Measurements from ENCODE around the gene ADGRD1.
"Not testable (repeated sequence)": the region's sequence is repeated elsewhere in the genome, so short reads cannot be mapped to it uniquely, and the experiment has no call there.

Gene ADGRD1

DNA sequence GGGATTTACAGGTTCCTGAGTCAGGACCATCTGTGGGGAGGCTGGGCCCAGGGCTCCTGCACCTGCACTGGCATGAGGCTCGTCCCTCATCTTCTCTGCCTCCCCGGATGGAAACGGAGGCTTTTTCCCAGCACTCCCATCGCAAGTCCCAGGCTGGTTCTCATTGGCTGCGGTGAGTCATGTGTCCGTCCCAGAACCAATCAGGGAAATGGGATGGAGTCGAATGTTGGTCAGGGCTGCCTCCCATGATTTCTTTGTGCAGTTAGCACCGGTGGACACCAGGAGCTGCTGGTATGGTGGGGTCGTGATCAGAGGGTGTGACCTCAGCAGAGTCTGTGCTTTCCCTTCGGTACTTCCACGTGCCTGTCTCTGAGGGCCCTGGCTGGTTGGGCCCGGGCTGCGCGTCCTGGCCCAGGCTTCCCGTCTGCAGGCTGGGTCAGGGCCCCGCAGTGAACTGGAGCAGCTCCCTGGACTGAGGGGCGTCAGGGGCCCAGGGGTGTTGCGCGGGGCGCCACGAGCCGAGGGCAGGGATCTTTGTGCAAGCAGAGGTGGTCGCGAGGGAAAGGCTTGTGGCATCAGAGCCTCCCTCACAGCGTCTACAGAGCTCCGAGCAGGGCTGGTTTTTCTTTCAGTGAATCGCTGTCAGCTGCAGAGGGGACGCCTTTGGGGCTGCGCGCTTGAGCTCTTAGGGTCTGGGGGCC is 168.1 kb downstream of the ADGRD1 start:
- peak; percentile 26 for DNase-seq (ENCODE audit: low spot score)

- peak; percentile 20 for DNase-seq (ENCODE audit: low spot score)
Observed at GRCh38 chr12:131122631-131123030, 168.9 kb downstream of the ADGRD1 start.

- peak; percentile 57 for DNase-seq (ENCODE audit: low spot score)
Observed at GRCh38 chr12:131123817-131124216, 170.1 kb downstream of the ADGRD1 start.

GRCh38 chr12:131124487-131125280 is 171.0 kb downstream of the ADGRD1 start:
- no peak for DNase-seq (ENCODE audit: low spot score)

- DNase-seq (ENCODE audit: low spot score): no peak
Observed at GRCh38 chr12:131126662-131127173, 173.0 kb downstream of the ADGRD1 start.

GRCh38 chr12:131128556-131128955 is 174.8 kb downstream of the ADGRD1 start:
- DNase-seq (ENCODE audit: low spot score): no peak

GRCh38 chr12:131128966-131129619 is 175.4 kb downstream of the ADGRD1 start:
- not testable (repeated sequence) for DNase-seq (ENCODE audit: low spot score)

GRCh38 chr12:131129839-131130238 is 176.1 kb downstream of the ADGRD1 start:
- DNase-seq (ENCODE audit: low spot score): peak; percentile 40

DNA sequence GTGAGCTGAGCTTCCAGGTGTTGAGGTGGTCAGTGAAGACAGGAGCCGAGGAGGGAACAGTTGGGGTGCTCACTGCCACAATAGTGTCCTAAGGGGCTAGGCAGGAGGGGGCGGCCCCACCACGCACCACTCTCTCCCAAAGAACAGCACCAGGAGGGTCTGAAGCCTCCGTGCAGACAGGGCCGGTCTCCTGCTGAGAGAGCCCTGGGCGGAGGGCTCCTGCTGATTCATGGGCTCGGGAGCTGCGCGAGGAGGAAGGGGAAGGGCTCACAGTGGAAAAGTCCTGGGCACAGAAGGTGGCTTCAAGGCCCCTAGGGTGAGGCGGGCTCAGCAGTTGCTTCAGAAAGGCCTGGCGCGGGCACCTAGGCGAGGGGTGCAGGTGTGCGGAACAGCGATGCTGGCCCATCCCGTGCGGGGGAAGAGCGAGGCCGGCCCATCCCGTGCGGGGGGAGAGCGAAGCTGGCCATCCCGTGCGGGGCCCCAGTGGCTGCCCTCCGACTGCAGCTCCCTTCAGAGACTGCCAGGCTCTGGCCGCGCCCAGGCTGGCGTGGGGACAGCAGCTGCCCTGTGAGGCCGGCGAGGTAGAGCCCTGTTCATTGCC is 176.7 kb downstream of the ADGRD1 start:
- peak; percentile 58 for DNase-seq (ENCODE audit: low spot score)

DNA sequence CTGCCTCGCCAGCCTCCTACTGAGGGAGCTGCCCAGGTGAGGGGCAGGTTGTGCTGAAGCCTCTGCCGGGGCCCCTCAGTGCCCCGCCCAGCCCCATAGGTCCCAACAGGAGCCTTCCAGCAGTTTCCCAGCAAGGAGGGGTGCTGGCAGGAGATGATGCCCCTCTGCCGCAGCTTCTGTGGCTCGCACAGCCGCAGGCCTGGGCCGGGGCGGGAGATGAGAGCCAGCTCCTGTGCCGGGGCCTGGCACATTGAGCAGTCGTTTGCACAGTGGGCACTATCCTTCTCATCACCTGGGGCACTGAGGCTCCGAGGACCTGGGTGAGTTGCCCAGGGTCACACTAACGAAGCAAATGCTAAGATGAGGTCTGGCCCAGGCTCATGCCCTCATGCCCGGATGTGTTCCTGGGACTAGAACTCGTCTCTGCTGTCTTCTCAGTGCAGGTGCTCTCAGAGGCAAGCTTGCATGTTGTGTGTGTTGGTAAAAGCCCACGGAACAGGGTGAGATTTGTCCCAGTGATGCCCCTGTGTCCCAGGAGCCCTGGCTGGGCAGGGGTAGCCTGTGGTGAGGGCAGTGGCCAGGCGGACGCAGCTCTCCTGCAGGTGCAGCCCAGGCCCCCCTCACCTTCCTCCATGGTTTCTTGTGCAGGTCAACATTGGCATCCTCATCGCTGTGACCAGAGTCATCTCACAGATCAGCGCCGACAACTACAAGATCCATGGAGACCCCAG is 177.5 kb downstream of the ADGRD1 start:
- DNase-seq (ENCODE audit: low spot score): peak; percentile 55

DNA sequence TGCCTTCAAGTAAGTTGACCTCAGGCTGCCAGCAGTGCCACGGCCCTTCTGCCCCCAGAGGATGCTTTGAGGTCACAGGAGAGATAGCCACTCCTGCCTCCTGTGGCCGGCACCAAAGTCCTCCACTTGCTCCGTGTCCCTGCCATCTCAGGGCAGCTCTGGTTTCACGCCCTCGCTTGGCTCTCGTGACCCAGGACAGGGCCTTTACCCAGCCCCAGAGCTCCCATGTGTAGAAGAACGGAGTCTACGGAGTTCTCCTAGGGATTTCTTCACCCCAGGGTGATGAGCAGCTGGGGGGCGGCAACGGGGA is 178.1 kb downstream of the ADGRD1 start:
- DNase-seq (ENCODE audit: low spot score): no peak

GRCh38 chr12:131132118-131132892 is 178.6 kb downstream of the ADGRD1 start:
- peak; percentile 84 for DNase-seq (ENCODE audit: low spot score)

- no peak for DNase-seq (ENCODE audit: low spot score)
Observed at GRCh38 chr12:131133015-131133905, 179.6 kb downstream of the ADGRD1 start.

DNA sequence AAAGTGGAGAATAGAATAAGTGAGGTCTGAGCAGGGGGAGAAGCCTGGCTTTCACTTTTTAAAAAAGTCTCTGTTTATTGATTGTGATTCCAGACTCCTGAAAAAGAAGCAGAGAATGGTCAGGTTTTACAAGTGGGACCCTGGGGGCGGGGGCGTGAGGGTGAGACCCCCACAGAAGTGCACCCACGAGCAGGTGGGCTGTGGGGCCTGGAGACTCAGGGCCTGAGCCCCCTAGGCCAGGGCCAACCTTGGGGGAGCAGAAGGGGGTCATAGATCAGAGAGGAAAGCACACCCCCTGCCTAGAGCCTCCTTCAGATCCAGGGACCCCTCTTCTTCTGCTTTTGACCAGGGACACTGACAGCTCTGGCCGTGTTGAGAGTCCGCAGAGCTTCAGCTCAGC is 180.3 kb downstream of the ADGRD1 start:
- no peak for DNase-seq (ENCODE audit: low spot score)

DNA sequence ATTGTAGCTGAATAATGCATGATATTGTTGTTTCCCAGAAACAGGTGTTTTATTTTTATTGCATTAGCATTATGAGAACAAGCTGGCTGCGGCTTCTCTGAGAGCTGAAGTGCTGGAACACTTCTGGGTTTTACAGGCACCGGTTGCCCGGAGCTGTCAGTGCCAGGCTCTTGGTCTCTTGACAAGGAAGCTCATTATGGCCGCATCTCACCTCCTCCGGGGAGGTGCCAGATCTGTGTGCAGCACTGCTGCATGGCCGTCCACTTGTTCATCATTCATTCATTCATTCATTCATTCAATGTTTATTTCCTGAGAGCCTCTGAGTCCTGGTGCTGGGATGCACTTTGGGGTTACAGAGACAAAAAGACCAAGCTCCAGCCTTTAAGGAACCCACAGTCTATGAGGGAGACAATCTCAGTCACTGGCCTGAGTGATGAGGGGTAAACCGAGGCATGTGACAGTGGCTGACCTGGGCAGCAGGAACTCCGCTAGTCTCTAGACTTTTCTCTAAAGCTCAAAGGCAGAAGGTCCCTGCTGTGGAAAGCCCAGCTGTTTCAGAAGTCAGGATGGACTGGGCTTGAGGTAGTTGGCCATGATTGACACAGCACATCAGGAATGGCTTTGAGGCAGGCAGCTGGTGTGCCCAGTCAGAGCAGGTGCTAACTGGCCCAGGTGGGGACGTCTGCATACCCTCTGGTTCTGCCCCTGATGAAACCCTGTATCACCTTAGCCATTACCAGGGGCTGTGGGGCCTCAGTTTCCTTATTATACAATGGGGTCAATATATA is 181.0 kb downstream of the ADGRD1 start:
- DNase-seq (ENCODE audit: low spot score): no peak

- no peak for DNase-seq (ENCODE audit: low spot score)
Observed at GRCh38 chr12:131135311-131135785, 181.6 kb downstream of the ADGRD1 start.

DNA sequence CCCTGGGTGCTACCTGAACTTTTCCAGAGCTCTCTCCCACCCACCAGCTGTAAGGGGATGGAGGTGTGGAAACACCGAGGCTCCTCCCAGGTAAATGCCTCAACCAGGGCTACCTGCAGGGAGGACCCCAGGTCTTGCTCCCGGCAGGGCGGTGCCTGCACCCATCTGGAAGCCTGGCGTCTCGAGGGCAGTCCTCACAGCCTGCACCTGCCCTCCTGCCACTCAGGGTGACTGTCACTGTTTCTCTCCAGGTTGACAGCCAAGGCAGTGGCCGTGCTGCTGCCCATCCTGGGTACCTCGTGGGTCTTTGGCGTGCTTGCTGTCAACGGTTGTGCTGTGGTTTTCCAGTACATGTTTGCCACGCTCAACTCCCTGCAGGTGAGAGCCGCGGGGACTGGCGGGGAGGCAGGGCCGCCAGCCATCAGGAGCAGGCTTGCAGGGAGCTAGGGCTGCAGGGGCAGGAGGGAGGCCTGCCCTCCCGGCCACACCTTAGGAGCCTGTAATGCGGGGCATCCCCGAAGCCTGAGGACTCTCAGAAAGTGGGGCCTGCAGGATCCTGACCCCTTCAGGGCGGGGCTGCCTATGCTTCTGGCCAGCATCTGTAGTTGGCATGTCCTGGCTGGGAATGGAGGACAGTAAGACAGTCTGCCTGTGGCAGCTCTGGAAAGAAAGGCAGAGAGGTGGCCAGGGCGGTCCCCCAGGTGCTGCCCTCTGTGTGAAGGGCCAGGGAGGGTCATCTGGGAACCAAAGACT is 182.3 kb downstream of the ADGRD1 start:
- DNase-seq (ENCODE audit: low spot score): no peak

- no peak for DNase-seq (ENCODE audit: low spot score)
Observed at GRCh38 chr12:131136539-131136872, 182.8 kb downstream of the ADGRD1 start.

Measured in left forelimb (tissue), 1 donor.